Activated CD4-positive, alpha-beta T cell treated with anti-CD3 and anti-CD28 coated beads for 36 hours (primary cell): ENCODE results near the gene GABARAP. TPM values are rescaled to one million over a fixed set of nuclear protein-coding genes. Genes with fewer than 3 reads are reported as not detected.

ENCODE experiments used
- ATAC-seq: fragments of 200-7000 bp; cut with Tn5 transposase; one replicate; pipeline ENCODE4 v1.10.0; 2021; ENCODE audit warnings: mild to moderate bottlenecking, moderate library complexity
- CTCF ChIA-PET: fragments of 350-600 bp; sonication (Branson Sonifier 250); formaldehyde crosslinking; loops from one replicate; lab custom pipeline; 2021; ENCODE audit warnings: antibody characterized with exemption; lab: Charles Lee
- POLR2A ChIA-PET: fragments of 350-600 bp; sonication (Branson Sonifier 250); formaldehyde crosslinking; loops from one replicate; lab custom pipeline; 2021; ENCODE audit warnings: antibody characterized with exemption, inconsistent platforms; lab: Charles Lee
- DNase-seq: peaks from one replicate; pipeline ENCODE4 v3.0.0-alpha.2; 2020
- H3K27ac Mint-ChIP-seq: one replicate; pipeline ENCODE4 v1.8.0; 2021; ENCODE audit warnings: mixed read lengths
- H3K27me3 Mint-ChIP-seq: one replicate; pipeline ENCODE4 v1.8.0; 2021; ENCODE audit warnings: mixed read lengths
- H3K36me3 Mint-ChIP-seq: one replicate; pipeline ENCODE4 v1.8.0; 2021; ENCODE audit warnings: low read depth, mixed read lengths
- H3K4me1 Mint-ChIP-seq: one replicate; pipeline ENCODE4 v1.8.0; 2021; ENCODE audit warnings: mixed read lengths
- H3K4me3 Mint-ChIP-seq: one replicate; pipeline ENCODE4 v1.8.0; 2021; ENCODE audit warnings: mild to moderate bottlenecking, moderate library complexity, mixed read lengths
- H3K9me3 Mint-ChIP-seq: one replicate; pipeline ENCODE4 v1.8.0; 2021; ENCODE audit warnings: low read depth, mixed read lengths
- intact Hi-C, 2 experiments: fragments of 100-400 bp; cut with DNase I in 1 of 2; cut with micrococcal nuclease in 1 of 2; formaldehyde crosslinking; loops; one replicate each; pipeline versions ENCODE4 v1.14.2 to v1.15.1; 2022 to 2024; cut with DNase I, micrococcal nuclease
- total RNA-seq, 2 experiments: library from RNA; stranded (reverse); gene quantifications; one replicate each; pipeline ENCODE4 v1.2.3, GENCODE V29; 2021

GABARAP gene
- total RNA-seq: 100 to 1,000 TPM; 123 to 162 TPM

- Mint-ChIP-seq H3K4me1 (peaks cover 43% of the 10 kb centered on the region), H3K36me3 (peaks cover 36% of the 10 kb centered on the region), H3K27ac (peak within 1 kb of the TSS; percentile 98), H3K4me3 (peak within 1 kb of the TSS; percentile 97), H3K27me3 (no peaks in the 10 kb centered on the region), H3K9me3 (no peaks in the 10 kb centered on the region)
- ChIA-PET POLR2A (interaction anchor here (0.6 to 2.6 kb wide), 7 partner anchors 9 to 603 kb away, joined by 3 to 8 read pairs (median 3); partner anchors contain the start of genes CD68, CTDNEP1, ELP5 and NEURL4), CTCF (interaction anchor here (0.9 to 3.5 kb wide), 6 partner anchors 8 to 88 kb away, joined by 3 to 22 read pairs (median 3); partner anchors contain the start of genes ACADVL, DLG4, DVL2 and NEURL4)
- intact Hi-C loops: loop anchor here (1.0 to 10.0 kb wide), 6 partner anchors 9 to 913 kb away; partner anchors contain the start of genes ACADVL (in 1 of the 2), CTDNEP1 (in 1 of the 2), DLG4 (in 1 of the 2) and ELP5 (in 1 of the 2)
- ATAC-seq: peak; percentile 32
- peak; percentile 95 for DNase-seq
Measured at GRCh38 chr17:7241783-7242716, at the start of gene GABARAP. Gene GABARAP, minus strand, starts transcription at chr17:7242449. Its CDS starts 119 bp downstream, at chr17:7242330.

GRCh38 chr17:7290685-7291084 lies 48.4 kb upstream of the GABARAP start:
- Mint-ChIP-seq H3K9me3 (no peaks in the 10 kb centered on the region), H3K27me3 (peaks cover 16% of the 10 kb centered on the region), H3K4me3 (no peak overlapping the region), H3K4me1 (peaks cover 14% of the 10 kb centered on the region), H3K27ac (no peak overlapping the region), H3K36me3 (no peaks in the 10 kb centered on the region)
- intact Hi-C loops: loop anchor here in 1 of 2 experiments (10.0 kb wide), 1 partner anchor 156 kb away; no protein-coding TSS in a partner anchor
- DNase-seq (no peak), ATAC-seq (no peak)
- ChIA-PET POLR2A (no interaction called here), CTCF (interaction anchor here (0.6 kb wide), 2 partner anchors 20 to 69 kb away, joined by 3 read pairs; no protein-coding TSS in a partner anchor)

DNA sequence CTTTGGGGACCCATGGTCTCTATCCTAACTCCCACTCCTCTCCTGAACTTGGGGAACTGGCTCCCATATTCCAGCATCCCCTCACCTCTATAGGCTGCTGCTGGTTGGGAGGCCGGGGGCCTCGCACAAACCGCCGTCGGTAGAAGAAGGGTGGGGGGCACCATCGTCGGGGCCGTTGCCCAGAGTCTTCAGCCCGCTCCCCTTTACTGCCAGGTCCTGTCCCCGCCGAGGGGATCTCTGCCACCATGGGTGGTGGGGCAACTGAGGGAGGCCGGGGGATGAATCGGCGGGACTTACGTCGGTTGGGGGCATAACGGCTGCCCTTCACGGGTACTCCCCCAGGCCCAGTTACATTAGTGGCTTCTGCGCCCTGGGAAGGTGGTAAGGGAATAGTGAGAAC lies 47.9 kb upstream of the GABARAP start:
- Mint-ChIP-seq H3K27me3 (peaks cover 12% of the 10 kb centered on the region), H3K27ac (no peak overlapping the region), H3K4me3 (no peak overlapping the region), H3K9me3 (no peaks in the 10 kb centered on the region), H3K4me1 (peaks cover 10% of the 10 kb centered on the region), H3K36me3 (no peaks in the 10 kb centered on the region)
- ChIA-PET POLR2A (no interaction called here), CTCF (interaction anchor here (0.6 kb wide), 1 partner anchor 19 kb away, joined by 3 read pairs; no protein-coding TSS in a partner anchor)
- intact Hi-C loops: loop anchor here in 1 of 2 experiments (10.0 kb wide), 1 partner anchor 155 kb away; no protein-coding TSS in a partner anchor
- ATAC-seq: no peak
- no peak for DNase-seq

GRCh38 chr17:7289256-7290032 lies 47.2 kb upstream of the GABARAP start:
- DNase-seq: no peak
- H3K36me3 Mint-ChIP-seq: no peaks in the 10 kb centered on the region
- no peak for ATAC-seq
- H3K4me3 Mint-ChIP-seq: no peak overlapping the region
- ChIA-PET POLR2A (no interaction called here), CTCF (no interaction called here)
- intact Hi-C loops: loop anchor here in 1 of 2 experiments (10.0 kb wide), 1 partner anchor 155 kb away; no protein-coding TSS in a partner anchor
- H3K27me3 Mint-ChIP-seq: peaks cover 10% of the 10 kb centered on the region
- no peaks in the 10 kb centered on the region for H3K9me3 Mint-ChIP-seq
- peaks cover 7% of the 10 kb centered on the region for H3K4me1 Mint-ChIP-seq
- H3K27ac Mint-ChIP-seq: no peak overlapping the region

DNA sequence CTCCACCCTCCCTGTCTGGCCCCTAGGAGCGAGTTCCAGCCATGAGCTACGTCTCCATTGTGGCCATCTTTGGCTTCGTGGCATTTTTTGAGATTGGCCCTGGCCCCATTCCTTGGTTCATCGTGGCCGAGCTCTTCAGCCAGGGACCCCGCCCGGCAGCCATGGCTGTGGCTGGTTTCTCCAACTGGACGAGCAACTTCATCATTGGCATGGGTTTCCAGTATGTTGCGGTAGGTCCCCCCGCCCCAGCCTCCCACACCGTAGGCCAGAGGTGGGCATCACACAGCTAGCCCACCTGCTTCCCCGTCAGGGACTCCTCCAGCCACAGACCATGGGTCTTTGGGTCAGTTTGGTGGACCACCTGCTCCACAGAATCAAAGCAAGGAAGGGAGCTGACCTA lies 43.4 kb upstream of the GABARAP start:
- H3K4me1 Mint-ChIP-seq: peaks cover 17% of the 10 kb centered on the region
- H3K27me3 Mint-ChIP-seq: peaks cover 17% of the 10 kb centered on the region
- POLR2A ChIA-PET: interaction anchor here (1.2 kb wide), 1 partner anchor 28 kb away, joined by 3 read pairs; no protein-coding TSS in a partner anchor
- intact Hi-C loops: no loop called here
- no peak overlapping the region for H3K27ac Mint-ChIP-seq
- no peaks in the 10 kb centered on the region for H3K36me3 Mint-ChIP-seq
- H3K9me3 Mint-ChIP-seq: no peaks in the 10 kb centered on the region
- CTCF ChIA-PET: interaction anchor here (1.2 to 2.5 kb wide), 2 partner anchors 11 to 13 kb away, joined by 3 to 12 read pairs; no protein-coding TSS in a partner anchor
- no peak for ATAC-seq
- H3K4me3 Mint-ChIP-seq: no peak overlapping the region
- no peak for DNase-seq

GRCh38 chr17:7284911-7285310 lies 42.7 kb upstream of the GABARAP start:
- ChIA-PET CTCF (interaction anchor here (1.2 to 1.3 kb wide), 2 partner anchors 11 to 14 kb away, joined by 3 to 9 read pairs; no protein-coding TSS in a partner anchor), POLR2A (no interaction called here)
- DNase-seq (no peak), ATAC-seq (no peak)
- Mint-ChIP-seq H3K27ac (no peak overlapping the region), H3K36me3 (no peaks in the 10 kb centered on the region), H3K9me3 (no peaks in the 10 kb centered on the region), H3K27me3 (peaks cover 17% of the 10 kb centered on the region), H3K4me3 (no peak overlapping the region), H3K4me1 (peaks cover 21% of the 10 kb centered on the region)
- intact Hi-C loops: no loop called here

GRCh38 chr17:7283471-7284216 lies 41.4 kb upstream of the GABARAP start:
- CTCF ChIA-PET: interaction anchor here (0.5 to 5.9 kb wide), 7 partner anchors 13 to 851 kb away, joined by 3 to 45 read pairs (median 4); no protein-coding TSS in a partner anchor
- POLR2A ChIA-PET: interaction anchor here (0.6 kb wide), 2 partner anchors 63 to 292 kb away, joined by 3 read pairs; no protein-coding TSS in a partner anchor
- intact Hi-C loops: no loop called here

DNA sequence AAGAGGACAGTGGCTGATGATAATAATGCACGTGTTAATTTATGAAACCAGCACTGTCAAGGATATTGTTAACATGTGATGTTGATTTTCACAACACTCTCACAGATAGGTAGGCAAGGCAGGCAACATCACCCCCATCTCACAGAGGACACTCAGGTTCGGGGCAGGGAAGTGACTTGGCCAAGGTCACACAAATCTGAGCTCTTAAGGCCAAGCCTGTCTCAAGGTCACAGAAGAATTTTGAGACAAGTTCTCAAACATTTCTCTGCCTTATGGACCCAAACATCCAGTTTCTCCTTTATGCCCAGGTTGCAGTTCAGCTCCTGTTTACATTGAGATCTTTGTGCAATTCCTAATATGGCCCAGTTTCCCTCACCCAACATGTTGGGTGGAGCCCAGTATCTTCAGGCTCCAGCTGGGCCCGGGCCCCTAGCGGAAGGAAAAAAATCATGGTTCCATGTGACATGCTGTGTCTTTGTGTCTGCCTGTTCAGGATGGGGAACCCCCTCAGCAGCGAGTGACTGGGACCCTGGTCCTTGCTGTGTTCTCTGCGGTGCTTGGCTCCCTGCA lies 40.6 kb upstream of the GABARAP start:
- H3K27ac Mint-ChIP-seq: no peak overlapping the region
- ATAC-seq: no peak
- no peaks in the 10 kb centered on the region for H3K36me3 Mint-ChIP-seq
- intact Hi-C loops: no loop called here
- CTCF ChIA-PET: interaction anchor here (0.5 to 5.9 kb wide), 10 partner anchors 13 to 852 kb away, joined by 3 to 45 read pairs (median 3); partner anchors contain the start of gene PHF23
- POLR2A ChIA-PET: interaction anchor here (0.6 kb wide), 2 partner anchors 176 to 293 kb away, joined by 3 read pairs; no protein-coding TSS in a partner anchor
- no peak overlapping the region for H3K4me3 Mint-ChIP-seq
- no peaks in the 10 kb centered on the region for H3K9me3 Mint-ChIP-seq
- H3K4me1 Mint-ChIP-seq: peaks cover 21% of the 10 kb centered on the region
- DNase-seq: peak; percentile 28
- H3K27me3 Mint-ChIP-seq: peaks cover 17% of the 10 kb centered on the region

More at GRCh38 chr17:7283471-7284216, 41.4 kb upstream of the GABARAP start:
- no peak for DNase-seq
- peaks cover 17% of the 10 kb centered on the region for H3K27me3 Mint-ChIP-seq
- H3K27ac Mint-ChIP-seq: no peak overlapping the region
- no peaks in the 10 kb centered on the region for H3K9me3 Mint-ChIP-seq
- H3K36me3 Mint-ChIP-seq: no peaks in the 10 kb centered on the region
- peaks cover 21% of the 10 kb centered on the region for H3K4me1 Mint-ChIP-seq
- no peak for ATAC-seq
- H3K4me3 Mint-ChIP-seq: no peak overlapping the region

- Mint-ChIP-seq H3K36me3 (no peaks in the 10 kb centered on the region), H3K9me3 (no peaks in the 10 kb centered on the region), H3K4me3 (peak overlapping the region; percentile 70), H3K27ac (no peak overlapping the region), H3K27me3 (peaks cover 17% of the 10 kb centered on the region), H3K4me1 (peaks cover 21% of the 10 kb centered on the region)
- DNase-seq (peak; percentile 24), ATAC-seq (no peak)
- intact Hi-C loops: loop anchor here (1.0 to 2.0 kb wide), 15 partner anchors 25 to 279 kb away; partner anchors contain the start of genes ACAP1 (in 1 of the 2), DVL2 (in 1 of the 2), EIF5A (in 1 of the 2) and ELP5 (in 1 of the 2)
- POLR2A ChIA-PET: interaction anchor here (0.6 kb wide), 1 partner anchor 177 kb away, joined by 3 read pairs; no protein-coding TSS in a partner anchor
- CTCF ChIA-PET: interaction anchor here (0.6 to 5.9 kb wide), 10 partner anchors 9 to 482 kb away, joined by 3 to 45 read pairs (median 3); partner anchors contain the start of gene PHF23
Measured at GRCh38 chr17:7281953-7282751, 39.9 kb upstream of the GABARAP start.
